Measurements from ENCODE around the gene EIF4G3. TPM values are rescaled to one million over a fixed set of nuclear protein-coding genes. Genes with fewer than 3 reads are reported as not detected.
"Not testable (repeated sequence)": the region's sequence is repeated elsewhere in the genome, so short reads cannot be mapped to it uniquely, and the experiment has no call there.

EIF4G3 gene
- polyA plus RNA-seq, 1 donor, result 76.2 TPM

DNA sequence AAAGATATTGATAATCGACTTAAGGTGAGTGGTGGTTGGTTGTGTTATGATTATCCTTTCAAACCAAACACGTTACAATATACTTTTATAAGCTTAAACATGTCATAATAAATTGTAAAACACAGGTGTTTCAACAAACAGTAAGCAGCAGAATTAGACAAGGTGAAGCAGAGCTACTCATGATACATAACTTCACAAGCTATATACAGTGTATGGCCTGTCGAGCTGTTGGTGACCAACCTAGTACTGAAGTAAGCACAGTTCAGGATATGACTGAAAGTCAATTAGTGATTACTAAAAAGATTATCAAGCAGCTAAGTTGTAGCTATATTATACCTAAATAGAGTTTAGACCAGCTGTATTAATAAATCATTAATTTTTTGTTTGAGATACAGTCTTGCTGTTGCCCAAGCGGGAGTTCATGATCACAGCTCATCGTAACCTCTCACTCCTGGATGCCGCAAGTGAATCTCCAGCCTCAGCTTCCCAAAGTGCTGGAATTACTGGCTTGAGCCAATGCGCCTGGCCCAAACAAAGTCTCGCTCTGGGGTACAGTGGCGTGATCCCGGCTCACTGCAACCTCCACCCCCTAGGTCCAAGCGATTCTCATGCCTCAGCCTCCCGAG lies 148.1 kb downstream of the EIF4G3 start:
- no peak for DNase-seq

GRCh38 chr1:21027805-21028204 lies 148.9 kb downstream of the EIF4G3 start:
- no peak for DNase-seq

GRCh38 chr1:21024918-21025317 lies 151.8 kb downstream of the EIF4G3 start:
- no peak for DNase-seq

DNA sequence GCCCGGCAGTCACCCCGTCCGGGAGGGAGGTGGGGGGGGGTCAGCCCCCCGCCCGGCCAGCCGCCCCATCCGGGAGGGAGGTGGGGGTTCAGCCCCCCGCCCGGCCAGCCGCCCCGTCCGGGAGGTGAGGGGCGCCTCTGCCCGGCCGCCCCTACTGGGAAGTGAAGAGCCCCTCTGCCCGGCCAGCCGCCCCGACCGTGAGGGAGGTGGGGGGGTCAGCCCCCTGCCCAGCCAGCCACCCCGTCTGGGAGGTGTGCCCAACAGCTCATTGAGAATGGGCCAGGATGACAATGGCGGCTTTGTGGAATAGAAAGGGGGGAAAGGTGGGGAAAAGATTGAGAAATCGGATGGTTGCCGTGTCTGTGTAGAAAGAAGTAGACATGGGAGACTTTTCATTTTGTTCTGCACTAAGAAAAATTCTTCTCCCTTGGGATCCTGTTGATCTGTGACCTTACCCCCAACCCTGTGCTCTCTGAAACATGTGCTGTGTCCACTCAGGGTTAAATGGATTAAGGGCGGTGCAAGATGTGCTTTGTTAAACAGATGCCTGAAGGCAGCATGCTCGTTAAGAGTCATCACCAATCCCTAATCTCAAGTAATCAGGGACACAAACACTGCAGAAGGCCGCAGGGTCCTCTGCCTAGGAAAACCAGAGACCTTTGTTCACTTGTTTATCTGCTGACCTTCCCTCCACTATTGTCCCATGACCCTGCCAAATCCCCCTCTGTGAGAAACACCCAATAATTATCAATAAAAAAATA lies 152.4 kb downstream of the EIF4G3 start:
- not testable (repeated sequence) for DNase-seq

DNA sequence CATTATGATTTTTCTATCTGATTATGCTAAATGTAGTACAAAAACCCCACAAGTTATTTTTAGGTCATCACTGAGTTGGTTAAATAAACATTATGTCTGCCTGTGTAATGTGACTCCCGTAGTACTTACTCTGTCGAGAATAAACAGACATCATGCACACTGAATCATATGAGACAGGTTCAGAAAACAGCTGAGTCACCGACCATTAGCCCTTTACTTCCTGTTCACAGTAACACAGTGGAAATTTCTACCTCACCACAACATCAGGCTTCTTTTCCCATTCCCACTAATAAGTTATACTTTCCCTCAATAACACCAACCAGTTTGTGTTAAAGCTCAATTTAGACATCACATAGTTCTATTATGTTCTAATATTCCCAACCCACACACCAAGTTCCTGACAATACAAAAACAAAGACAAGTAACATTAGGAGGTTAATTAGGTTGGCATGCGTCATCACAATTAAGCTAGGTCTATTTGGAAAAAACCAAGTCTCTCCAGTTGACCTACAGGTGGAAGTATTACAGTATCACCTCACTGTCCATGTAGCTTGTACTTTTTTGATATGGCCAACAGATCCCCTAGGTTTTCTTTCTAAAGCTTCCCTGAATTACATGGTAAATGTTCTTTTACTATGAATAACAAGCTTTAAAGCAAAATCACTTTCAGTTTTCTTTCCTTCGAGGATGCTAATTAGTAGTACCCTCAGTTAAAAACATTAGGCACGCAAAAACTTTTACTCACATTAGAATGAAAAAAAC lies 154.2 kb downstream of the EIF4G3 start:
- DNase-seq, result peak; percentile 78

DNA sequence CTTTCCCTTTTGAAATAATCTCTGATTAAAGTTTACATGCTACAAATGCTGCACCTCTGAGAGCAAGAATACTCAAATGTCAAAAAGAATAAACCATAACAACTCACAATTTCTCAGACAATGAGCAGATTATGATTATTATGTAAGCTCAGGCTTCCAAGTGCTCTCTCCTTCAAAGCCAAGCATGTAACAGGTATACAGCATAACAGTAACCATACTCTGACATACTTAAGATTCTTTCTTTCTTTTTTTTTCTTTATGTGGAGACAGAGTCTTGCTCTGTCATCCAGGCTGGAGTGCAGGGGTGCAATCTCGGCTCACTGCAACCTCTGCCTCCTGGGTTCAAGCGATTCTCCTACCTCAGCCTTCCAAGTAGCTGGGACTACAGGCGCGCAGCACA lies 155.4 kb downstream of the EIF4G3 start:
- DNase-seq, result no peak

- DNase-seq, result no peak
Observed at GRCh38 chr1:21020151-21020550, 156.5 kb downstream of the EIF4G3 start.

- no peak for DNase-seq
Observed at GRCh38 chr1:21018673-21019072, 158.0 kb downstream of the EIF4G3 start.

DNA sequence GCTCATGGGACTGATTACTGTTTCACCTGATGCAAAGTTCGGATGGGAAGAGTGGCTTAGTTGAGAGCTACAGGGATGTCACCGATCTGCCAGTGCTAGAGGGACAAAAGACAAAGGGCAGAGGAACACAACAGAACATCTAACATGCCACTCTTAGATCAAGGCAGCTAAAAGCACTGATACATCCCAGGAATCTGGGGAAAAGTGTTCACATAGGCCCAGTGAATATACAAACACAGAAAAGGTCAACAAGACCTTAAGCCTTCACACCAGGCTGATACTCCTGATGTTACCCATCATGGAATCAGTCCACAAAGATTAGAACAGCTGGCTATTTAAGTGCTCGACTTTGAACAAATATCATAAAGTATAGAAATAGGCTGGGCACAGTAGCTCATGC lies 163.2 kb downstream of the EIF4G3 start:
- no peak for DNase-seq

- DNase-seq, result peak; percentile 50
Observed at GRCh38 chr1:21012937-21013336, 163.8 kb downstream of the EIF4G3 start.

- DNase-seq, result no peak
Observed at GRCh38 chr1:21007876-21008275, 168.8 kb downstream of the EIF4G3 start.

DNA sequence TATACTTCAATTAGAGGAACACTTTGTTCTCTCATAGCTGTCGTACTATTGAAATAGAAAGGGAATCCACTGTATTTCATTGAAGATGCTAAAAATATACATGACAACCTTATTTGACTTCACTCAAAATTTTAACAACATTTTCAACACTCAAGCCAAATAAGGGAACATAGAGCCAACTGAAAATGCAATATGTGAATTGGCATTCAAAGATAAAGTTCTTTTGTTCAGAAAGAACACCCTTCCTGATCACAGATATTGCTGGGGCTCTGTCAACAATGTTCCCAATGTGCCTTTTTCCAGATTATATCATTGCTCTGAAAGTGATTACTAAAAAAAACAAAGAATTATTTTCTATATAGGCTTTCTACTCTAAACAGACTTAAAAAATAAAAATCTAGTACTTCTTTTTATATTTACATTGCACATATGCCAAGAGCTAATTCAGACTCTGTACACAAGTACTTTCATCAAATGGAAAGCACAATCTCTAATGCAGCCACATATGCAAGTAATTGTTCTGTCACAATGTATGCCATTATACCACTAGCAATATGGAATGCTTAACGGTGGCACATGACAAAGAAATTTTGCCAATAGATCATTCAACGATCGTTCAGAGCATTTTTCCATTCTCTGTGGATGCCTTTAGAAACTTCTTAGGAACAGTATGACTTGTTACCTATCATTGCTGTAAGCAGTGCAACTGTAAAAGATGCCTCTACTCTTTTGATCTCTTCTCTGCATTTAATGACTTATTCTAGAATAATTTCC lies 171.0 kb downstream of the EIF4G3 start:
- DNase-seq, result no peak

DNA sequence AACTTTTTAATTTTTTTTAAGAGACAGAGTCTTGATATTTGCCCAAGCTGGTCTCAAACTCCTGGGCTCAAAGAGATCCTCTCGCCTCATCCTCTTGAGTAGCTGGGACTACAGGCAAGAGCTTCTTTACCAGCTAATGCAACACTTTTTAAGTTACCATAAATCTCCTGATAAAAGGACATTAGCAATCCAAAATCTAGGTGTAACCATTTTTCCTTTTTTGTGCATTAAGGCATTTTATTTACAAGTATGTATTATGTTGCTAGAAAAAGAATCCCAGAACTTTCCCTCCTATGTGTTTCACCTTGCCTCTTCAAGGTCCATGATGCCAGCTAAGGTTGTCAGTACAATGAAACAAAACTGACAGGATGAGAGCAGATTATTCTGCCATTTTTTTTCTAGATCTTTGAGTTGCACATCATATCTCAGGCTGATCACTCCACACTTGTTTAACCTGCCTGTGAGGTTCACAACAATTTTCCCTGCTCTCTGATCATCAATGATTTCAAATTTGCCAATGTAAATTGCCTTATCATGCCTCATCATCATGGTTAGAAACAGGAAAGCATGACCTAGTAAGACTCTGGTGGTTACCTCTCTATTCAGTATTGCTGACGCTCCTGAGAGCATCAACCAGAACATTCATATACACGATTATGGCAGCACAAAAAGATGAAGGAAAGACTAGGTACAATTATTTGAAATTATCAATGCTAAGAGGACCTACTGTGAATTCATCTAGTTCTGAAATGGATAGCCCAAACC lies 173.2 kb downstream of the EIF4G3 start:
- DNase-seq, result no peak

- DNase-seq, result no peak
Observed at GRCh38 chr1:21001042-21001441, 175.7 kb downstream of the EIF4G3 start.

GRCh38 chr1:21000245-21000594 lies 176.5 kb downstream of the EIF4G3 start:
- DNase-seq, result no peak

DNA sequence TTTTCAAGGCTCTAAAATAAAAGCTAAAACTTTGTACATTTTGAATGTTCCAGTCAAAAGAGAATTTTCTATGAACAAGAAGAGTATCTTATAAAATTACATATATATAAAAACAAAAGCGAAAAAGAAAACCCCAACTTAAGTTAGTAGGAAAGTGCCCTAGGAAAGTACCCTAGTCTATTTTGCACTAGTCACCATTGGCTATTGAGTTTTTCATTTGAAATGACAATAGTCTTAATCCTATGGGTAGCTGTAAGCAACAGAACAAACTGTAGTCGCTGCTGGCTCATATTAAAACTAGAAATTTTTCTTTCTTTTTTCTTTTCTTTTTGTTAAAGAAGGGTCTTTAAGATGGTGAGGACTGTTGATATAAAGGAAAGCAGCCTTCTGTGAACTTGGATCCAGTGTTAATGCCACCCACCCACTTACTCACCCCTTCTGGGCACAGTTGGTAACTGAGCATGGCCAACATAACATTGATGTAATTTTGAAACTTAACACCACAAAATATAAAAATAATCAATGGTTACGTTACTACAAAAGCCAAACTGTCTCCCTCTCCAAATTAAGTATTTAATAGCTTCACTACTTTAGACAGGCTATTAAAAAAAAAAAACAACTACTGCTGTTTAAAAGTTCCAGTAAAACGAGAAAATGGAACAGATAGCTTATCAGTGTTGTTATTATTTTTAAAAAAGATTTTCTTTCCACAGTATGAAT lies 177.0 kb downstream of the EIF4G3 start:
- no peak for DNase-seq

- no peak for DNase-seq
Observed at GRCh38 chr1:20998826-20999225, 177.9 kb downstream of the EIF4G3 start.

DNA sequence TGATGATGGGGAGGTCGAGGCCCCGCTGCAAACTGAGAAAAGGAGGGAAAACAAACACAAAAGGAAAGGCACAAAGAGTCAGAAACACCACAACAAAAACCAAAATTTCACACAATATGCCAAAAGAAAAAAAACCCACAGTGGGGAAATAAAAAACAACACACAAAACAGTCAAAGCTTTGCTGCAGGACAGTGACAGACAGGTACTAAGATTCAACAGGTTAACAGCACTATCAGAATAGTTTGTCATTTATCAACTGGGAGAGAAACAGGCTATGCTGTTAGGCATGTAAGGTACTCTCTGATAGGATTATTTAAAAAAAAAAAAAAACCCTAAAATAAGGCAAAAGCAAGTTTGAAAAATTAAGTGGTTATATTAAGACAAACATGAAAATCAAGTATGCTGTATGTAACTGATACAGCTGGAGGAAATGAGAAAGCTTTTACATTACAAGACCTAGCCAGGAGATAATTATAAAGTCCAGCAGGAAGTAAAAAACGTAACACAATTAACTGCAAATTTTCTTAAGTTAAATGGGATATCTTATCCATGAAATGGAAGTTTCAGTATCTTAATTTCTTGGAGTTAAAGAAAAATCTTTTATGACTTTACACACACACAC lies 179.0 kb downstream of the EIF4G3 start:
- no peak for DNase-seq

DNA sequence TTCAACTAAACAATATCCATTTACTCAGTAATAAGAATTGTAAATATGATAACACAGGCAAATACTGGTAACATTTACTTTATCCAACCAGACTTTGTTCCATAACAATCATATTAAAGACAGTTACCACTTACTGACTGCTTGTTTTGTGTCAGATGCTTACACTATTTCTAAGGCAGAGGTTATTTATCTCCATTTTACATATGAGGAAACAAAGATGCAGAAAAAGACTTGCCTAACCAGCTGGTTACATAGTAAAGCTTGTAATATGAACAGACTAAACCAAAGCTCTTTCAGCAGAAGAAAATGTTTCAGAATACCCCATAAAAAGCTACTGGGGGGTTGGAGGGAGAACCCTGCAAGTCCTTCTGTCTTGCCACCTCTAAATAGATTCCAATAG lies 180.1 kb downstream of the EIF4G3 start:
- DNase-seq, result no peak

Data from left kidney (tissue), 2 donors.